H1 (cell line): ENCODE results near the gene LDLRAD4. TPM values are rescaled to one million over a fixed set of nuclear protein-coding genes. Genes with fewer than 3 reads are reported as not detected.
A peak's percentile ranks its signal among the peaks of the same experiment; 100 is the strongest.

Experiments used
- CTCF ChIA-PET: fragments of 300-600 bp; sonication (Branson Sonifier 250); formaldehyde crosslinking; loops from one replicate; lab custom pipeline; 2021; ENCODE audit not compliant: partially characterized antibody; lab: Charles Lee
- POLR2A ChIA-PET: fragments of 300-600 bp; sonication (Branson Sonifier 250); formaldehyde crosslinking; loops from one replicate; lab custom pipeline; 2021; ENCODE audit warnings: inconsistent platforms; ENCODE audit not compliant: partially characterized antibody; lab: Charles Lee
- DNase-seq, 2 experiments: peaks; one replicate each; pipeline versions ENCODE4 v3.0.0 to v3.0.0-alpha.2; 2010 to 2022; ENCODE audit warnings: low spot score in 2 of 2, low read depth in 1 of 2, mixed read lengths in 1 of 2
- FAIRE-seq: peaks from 2 replicates; lab custom pipeline; 2011; peaks lifted over from hg19 to GRCh38; lab: Jason Lieb, UNC
- H2AFZ ChIP-seq: 2 replicates; pipeline ENCODE4 v1.8.1; 2012; ENCODE audit warnings: low read length, inconsistent platforms
- H2AK5ac ChIP-seq: 2 replicates; pipeline ENCODE4 v1.6.1; 2013; ENCODE audit warnings: low read depth, low read length
- H2BK120ac ChIP-seq: replicated peaks from 2 replicates; pipeline ENCODE3; 2013; ENCODE audit warnings: low read depth, low read length, inconsistent platforms
- H2BK12ac ChIP-seq: 2 replicates; pipeline ENCODE4 v1.6.1; 2013; ENCODE audit warnings: low read depth, low read length
- H2BK15ac ChIP-seq: 2 replicates; pipeline ENCODE4 v1.6.1; 2013; ENCODE audit warnings: low read length
- H2BK20ac ChIP-seq: 2 replicates; pipeline ENCODE4 v1.6.1; 2013; ENCODE audit warnings: low read length
- H2BK5ac ChIP-seq: 2 replicates; pipeline ENCODE4 v1.6.1; 2013; ENCODE audit warnings: low read depth, low read length
- H3K14ac ChIP-seq: 2 replicates; pipeline ENCODE4 v1.6.1; 2013; ENCODE audit warnings: inconsistent platforms; ENCODE audit not compliant: insufficient read length
- H3K18ac ChIP-seq: 2 replicates; pipeline ENCODE4 v1.6.1; 2013; ENCODE audit warnings: low read length; ENCODE audit errors: extremely low read depth
- H3K23ac ChIP-seq: 2 replicates; pipeline ENCODE4 v1.6.1; 2013; ENCODE audit warnings: inconsistent platforms; ENCODE audit not compliant: insufficient read length
- H3K23me2 ChIP-seq: 2 replicates; pipeline ENCODE4 v1.6.1; 2013; ENCODE audit warnings: low read depth, low read length
- H3K27ac ChIP-seq: 2 replicates; pipeline ENCODE4 v1.6.1; 2011; ENCODE audit warnings: low read depth, low read length, inconsistent platforms
- H3K27me3 ChIP-seq, 4 experiments: replicated peaks in 1 of 4; 1 replicate in 1 of 4; 2 replicates in 3 of 4; pipeline versions ENCODE4 v1.6.1 to v1.8.1; 2011 to 2013; ENCODE audit warnings: low read length in 3 of 4, mild to moderate bottlenecking in 3 of 4, inconsistent platforms in 2 of 4, mixed read lengths in 2 of 4, moderate library complexity in 1 of 4; ENCODE audit not compliant: control insufficient read depth in 3 of 4, insufficient read depth in 3 of 4; ENCODE audit errors: extremely low read depth in 1 of 4
- H3K36me3 ChIP-seq, 4 experiments: 2 replicates each; pipeline versions ENCODE4 v1.6.1 to v1.8.1; 2011 to 2013; ENCODE audit warnings: mild to moderate bottlenecking in 4 of 4, low read length in 3 of 4, moderate library complexity in 2 of 4, control low read depth in 1 of 4, inconsistent platforms in 1 of 4; ENCODE audit not compliant: insufficient read depth in 4 of 4, control insufficient read depth in 2 of 4
- H3K4ac ChIP-seq: replicated peaks from 2 replicates; pipeline ENCODE3; 2013; ENCODE audit warnings: low read length, low read depth, mixed read lengths, inconsistent platforms; ENCODE audit not compliant: insufficient read length
- H3K4me1 ChIP-seq, 4 experiments: replicated peaks in 1 of 4; 1 replicate in 1 of 4; 2 replicates in 3 of 4; pipeline versions ENCODE4 v1.6.1 to v1.8.1; 2011 to 2013; ENCODE audit warnings: low read length in 3 of 4, inconsistent platforms in 2 of 4, mixed read lengths in 1 of 4; ENCODE audit not compliant: insufficient read depth in 4 of 4, control insufficient read depth in 3 of 4
- H3K4me2 ChIP-seq, 2 experiments: 2 replicates each; pipeline versions ENCODE4 v1.6.1 to v1.8.1; 2011 to 2013; ENCODE audit warnings: low read depth in 2 of 2, low read length in 2 of 2, control low read depth in 1 of 2, inconsistent platforms in 1 of 2, mild to moderate bottlenecking in 1 of 2; ENCODE audit not compliant: insufficient read depth in 1 of 2
- H3K4me3 ChIP-seq, 4 experiments: fragments of 200-600, 300-600 bp in 1 of 4; sonication (generic), shearing (Covaris generic), sonication (Bioruptor Twin) in 1 of 4; 2 replicates each; pipeline versions ENCODE4 v1.5.1 to v1.8.1; 2011 to 2016; ENCODE audit warnings: low read length in 4 of 4, low read depth in 3 of 4, control low read depth in 2 of 4, inconsistent platforms in 2 of 4, mild to moderate bottlenecking in 2 of 4, mixed read lengths in 1 of 4, moderate library complexity in 1 of 4; ENCODE audit not compliant: insufficient read depth in 2 of 4; ENCODE audit errors: extremely low read depth in 1 of 4
- H3K56ac ChIP-seq: replicated peaks from 2 replicates; pipeline ENCODE3; 2013; ENCODE audit warnings: low read depth, mild to moderate bottlenecking, mixed read lengths, low read length, inconsistent platforms; ENCODE audit not compliant: insufficient read length
- H3K79me1 ChIP-seq: 2 replicates; pipeline ENCODE4 v1.6.1; 2013; ENCODE audit warnings: low read depth, low read length, control low read depth
- H3K79me2 ChIP-seq, 2 experiments: 2 replicates each; pipeline versions ENCODE4 v1.6.1 to v1.8.1; 2012 to 2013; ENCODE audit warnings: low read length in 2 of 2, mild to moderate bottlenecking in 2 of 2, inconsistent platforms in 1 of 2; ENCODE audit not compliant: insufficient read depth in 2 of 2, control insufficient read depth in 1 of 2
- H3K9ac ChIP-seq, 4 experiments: replicated peaks in 1 of 4; 1 replicate in 1 of 4; 2 replicates in 3 of 4; pipeline versions ENCODE4 v1.6.1 to v1.8.1; 2011 to 2013; ENCODE audit warnings: low read depth in 3 of 4, low read length in 3 of 4, control low read depth in 2 of 4, mild to moderate bottlenecking in 2 of 4, moderate library complexity in 2 of 4, inconsistent platforms in 1 of 4; ENCODE audit errors: extremely low read depth in 1 of 4
- H3K9me3 ChIP-seq, 2 experiments: 2 replicates each; pipeline versions ENCODE4 v1.6.1 to v1.8.1; 2012 to 2013; ENCODE audit warnings: mild to moderate bottlenecking in 2 of 2, moderate library complexity in 2 of 2, control low read depth in 1 of 2, inconsistent platforms in 1 of 2, low read depth in 1 of 2, low read length in 1 of 2, mixed read lengths in 1 of 2; ENCODE audit not compliant: insufficient read depth in 2 of 2
- H4K20me1 ChIP-seq, 2 experiments: replicated peaks in 1 of 2; 2 replicates each; pipeline versions ENCODE3 to v1.8.1; 2011 to 2013; ENCODE audit warnings: inconsistent platforms in 2 of 2, low read length in 2 of 2, mild to moderate bottlenecking in 1 of 2; ENCODE audit not compliant: insufficient read depth in 2 of 2, control insufficient read depth in 1 of 2
- H4K5ac ChIP-seq: 2 replicates; pipeline ENCODE4 v1.6.1; 2013; ENCODE audit warnings: low read length, low read depth, mixed read lengths, inconsistent platforms; ENCODE audit not compliant: insufficient read length
- H4K8ac ChIP-seq: 2 replicates; pipeline ENCODE4 v1.8.0; 2013; ENCODE audit warnings: mild to moderate bottlenecking, moderate library complexity, low read length, inconsistent platforms; ENCODE audit not compliant: insufficient read depth; ENCODE audit errors: extremely low read depth
- H4K91ac ChIP-seq: replicated peaks from 2 replicates; pipeline ENCODE3; 2013; ENCODE audit warnings: low read length, mixed read lengths, inconsistent platforms; ENCODE audit not compliant: insufficient read length
- EZH2 ChIP-seq: fragments of 200-600 bp; sonication (generic); IDR thresholded peaks from 2 replicates; pipeline ENCODE4 v1.7.1; 2012; ENCODE audit warnings: low read depth, mild to moderate bottlenecking, moderate library complexity, low read length, inconsistent platforms; ENCODE audit not compliant: severe bottlenecking
- KDM4A ChIP-seq: IDR thresholded peaks from one replicate; pipeline ENCODE4 v1.7.1; 2012; ENCODE audit warnings: low read depth, mild to moderate bottlenecking, moderate library complexity, low read length, inconsistent platforms; ENCODE audit not compliant: severe bottlenecking
- TEAD4 ChIP-seq: IDR thresholded peaks from 2 replicates; pipeline ENCODE4 v1.6.1; 2012; ENCODE audit warnings: low read depth, low read length, inconsistent platforms, mixed read lengths
- YY1 ChIP-seq: IDR thresholded peaks from 2 replicates; pipeline ENCODE4 v1.6.1; 2011; ENCODE audit warnings: low read depth, mild to moderate bottlenecking, low read length
- WGBS, 2 experiments: shearing (Covaris generic) in 1 of 2; methylation state at CpG; one replicate each; pipeline versions ENCODE4 v1.1.6 to v1.1.7; 2013 to 2015; ENCODE audit warnings: low lambda C conversion rate in 2 of 2, mixed read lengths in 2 of 2, inconsistent platforms in 1 of 2, low coverage in 1 of 2, missing lambda C conversion rate in 1 of 2; ENCODE audit not compliant: insufficient replicate concordance in 2 of 2, insufficient coverage in 1 of 2, insufficient read length in 1 of 2; ENCODE audit errors: extremely low coverage in 1 of 2, missing lambda C conversion rate in 1 of 2; 5-methylcytosine and 5-hydroxymethylcytosine counted together
- polyA plus RNA-seq, 7 experiments: library from polyadenylated mRNA; depleted of rRNA in 3 of 7; stranded (reverse) in 5 of 7; unstranded in 2 of 7; fragments of >200 nt in 5 of 7; fragments of 200-250 nt in 2 of 7; gene quantifications; 1 replicate in 5 of 7; 2 replicates in 1 of 7; 4 replicates in 1 of 7; pipeline versions ENCODE4 v1.2.1 to v1.2.3, GENCODE V29; 2011 to 2013; ENCODE audit warnings: missing spikeins in 2 of 7, mixed read lengths in 2 of 7
- total RNA-seq: library from RNA; stranded (reverse); fragmentation: NEBNext Ultra II Directional; extraction: Animal tissue kit (Norgen Biotek cat#: 25700); gene quantifications from 2 replicates; pipeline ENCODE4 v1.2.1, GENCODE V29; 2021

Gene LDLRAD4
- total and polyA plus RNA-seq, 2 of the 8 experiments (the other 6 are each of a cell fraction or from before 2014, with no cell fraction given), result 0.77 to 1.4 TPM

GRCh38 chr18:13217466-13217961 is 1.0 kb upstream of the LDLRAD4 start:
- H3K36me3 ChIP-seq, result no peaks in the 10 kb centered on the region
- CTCF ChIA-PET, result interaction anchor here (0.6 to 2.0 kb wide), 8 partner anchors 28 to 311 kb away, joined by 3 to 6 read pairs (median 4); no protein-coding TSS in a partner anchor
- 1% methylated on average over 31 of the region's 64 CpGs; no CpG with 5 or more reads in 1 of the 2 experiments for WGBS, 2 experiments
- POLR2A ChIA-PET, result no interaction called here
- FAIRE-seq (no peak), DNase-seq (peak in 1 of 2 experiments; percentile 65)
- no peak overlapping the region for H2BK120ac ChIP-seq
- H3K79me1 ChIP-seq, result no peaks in the 10 kb centered on the region
- H3K14ac ChIP-seq, result no peak overlapping the region
- no peak overlapping the region for H3K23ac ChIP-seq
- H3K4ac ChIP-seq, result no peak overlapping the region
- H3K79me2 ChIP-seq, result no peaks in the 10 kb centered on the region
- H3K27me3 ChIP-seq, result peaks cover 10 to 36% (median 33%) of the 10 kb centered on the region in 4 experiments
- no peak overlapping the region for H2BK20ac ChIP-seq
- peaks cover 0 to 7% (median 3%) of the 10 kb centered on the region in 4 experiments; a peak in 2 of 7 replicates for H3K4me1 ChIP-seq
- H3K18ac ChIP-seq, result no peak overlapping the region
- no peak overlapping the region for H2BK5ac ChIP-seq
- H3K23me2 ChIP-seq, result peaks cover 14% of the 10 kb centered on the region; the same call in 1 of the 2 replicates
- H2BK12ac ChIP-seq, result no peak overlapping the region
- no peak overlapping the region for H2BK15ac ChIP-seq
- H3K4me2 ChIP-seq, result peak overlapping the region; percentile 61 to 92
- no peak overlapping the region for H4K5ac ChIP-seq
- peak overlapping the region; percentile 55 to 72 (median 60) for H3K4me3 ChIP-seq
- no peak overlapping the region for H3K9ac ChIP-seq
- H4K8ac ChIP-seq, result no peak overlapping the region
- no peaks in the 10 kb centered on the region for H4K20me1 ChIP-seq
- no peak overlapping the region for H3K56ac ChIP-seq
- no peaks in the 10 kb centered on the region for H3K9me3 ChIP-seq
- peak; percentile 8 for TF ChIP-seq KDM4A
- no peak for TF ChIP-seq YY1
- peak; percentile 11 for TF ChIP-seq EZH2
- TF ChIP-seq TEAD4, result no peak
- no peak overlapping the region for H3K27ac ChIP-seq
- H2AFZ ChIP-seq, result no peak overlapping the region
- no peak overlapping the region for H2AK5ac ChIP-seq
- H4K91ac ChIP-seq, result no peak overlapping the region
